NB4 (cell line): ENCODE data around the gene S100A14.
"Not testable (repeated sequence)": the region's sequence is repeated elsewhere in the genome, so short reads cannot be mapped to it uniquely, and the experiment has no call there.

Experiments used
- POLR2A ChIP-seq: IDR thresholded peaks from 2 replicates; pipeline ENCODE4 v1.6.1; 2011; ENCODE audit warnings: mild to moderate bottlenecking; ENCODE audit not compliant: insufficient read length; ENCODE audit errors: extremely low read depth
- TF ChIP-seq, protein P1 (sequence below): IDR thresholded peaks from one replicate; pipeline ENCODE4 v1.5.1; 2012; ENCODE audit warnings: low read depth, low read length

DNA sequence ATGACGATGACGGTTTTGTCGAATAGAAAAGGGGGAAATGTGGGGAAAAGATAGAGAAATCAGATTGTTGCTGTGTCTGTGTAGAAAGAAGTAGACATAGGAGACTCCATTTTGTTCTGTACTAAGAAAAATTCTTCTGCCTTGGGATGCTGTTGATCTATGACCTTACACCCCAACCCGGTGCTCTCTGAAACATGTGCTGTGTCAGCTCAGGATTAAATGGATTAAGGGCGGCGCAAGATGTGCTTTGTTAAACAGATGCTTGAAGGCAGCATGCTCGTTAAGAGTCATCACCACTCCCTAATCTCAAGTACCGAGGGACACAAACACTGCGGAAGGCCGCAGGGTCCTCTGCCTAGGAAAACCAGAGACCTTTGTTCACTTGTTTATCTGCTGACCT, 40.6 kb downstream of the S100A14 start:
- TF ChIP-seq, protein P1, sequence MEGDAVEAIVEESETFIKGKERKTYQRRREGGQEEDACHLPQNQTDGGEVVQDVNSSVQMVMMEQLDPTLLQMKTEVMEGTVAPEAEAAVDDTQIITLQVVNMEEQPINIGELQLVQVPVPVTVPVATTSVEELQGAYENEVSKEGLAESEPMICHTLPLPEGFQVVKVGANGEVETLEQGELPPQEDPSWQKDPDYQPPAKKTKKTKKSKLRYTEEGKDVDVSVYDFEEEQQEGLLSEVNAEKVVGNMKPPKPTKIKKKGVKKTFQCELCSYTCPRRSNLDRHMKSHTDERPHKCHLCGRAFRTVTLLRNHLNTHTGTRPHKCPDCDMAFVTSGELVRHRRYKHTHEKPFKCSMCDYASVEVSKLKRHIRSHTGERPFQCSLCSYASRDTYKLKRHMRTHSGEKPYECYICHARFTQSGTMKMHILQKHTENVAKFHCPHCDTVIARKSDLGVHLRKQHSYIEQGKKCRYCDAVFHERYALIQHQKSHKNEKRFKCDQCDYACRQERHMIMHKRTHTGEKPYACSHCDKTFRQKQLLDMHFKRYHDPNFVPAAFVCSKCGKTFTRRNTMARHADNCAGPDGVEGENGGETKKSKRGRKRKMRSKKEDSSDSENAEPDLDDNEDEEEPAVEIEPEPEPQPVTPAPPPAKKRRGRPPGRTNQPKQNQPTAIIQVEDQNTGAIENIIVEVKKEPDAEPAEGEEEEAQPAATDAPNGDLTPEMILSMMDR: not testable (repeated sequence)
- not testable (repeated sequence) for TF ChIP-seq POLR2A
